Esophagus muscularis mucosa (tissue), 4 donors: ENCODE measurements around the gene UBE2I. TPM values are rescaled to one million over a fixed set of nuclear protein-coding genes. Genes with fewer than 3 reads are reported as not detected.

Experiments used
- DNase-seq: peaks from one replicate; pipeline ENCODE4 v3.0.0-alpha.2; 2017; ENCODE audit errors: extremely low spot score
- H3K27ac ChIP-seq, 4 donors: fragments of 200-600 bp; sonication (generic); replicated peaks in 1 of 4; 1 replicate in 3 of 4; 2 replicates in 1 of 4; pipeline ENCODE4 v1.5.1; 2016 to 2019; ENCODE audit warnings: mild to moderate bottlenecking in 1 of 4
- H3K27me3 ChIP-seq, 4 donors: fragments of 200-600 bp; sonication (generic); one replicate each; pipeline versions ENCODE4 v1.5.1 to v1.6.0; 2016 to 2019
- H3K36me3 ChIP-seq, 4 donors: fragments of 200-600 bp; sonication (generic); one replicate each; pipeline ENCODE4 v1.5.1; 2016 to 2019
- H3K4me1 ChIP-seq, 4 donors: fragments of 200-600 bp; sonication (generic); one replicate each; pipeline ENCODE4 v1.5.1; 2016 to 2019
- H3K4me3 ChIP-seq, 4 donors: fragments of 200-600 bp; sonication (generic); 1 replicate in 2 of 4; 2 replicates in 2 of 4; pipeline ENCODE4 v1.5.1; 2016 to 2019; ENCODE audit warnings: mild to moderate bottlenecking in 4 of 4, moderate library complexity in 1 of 4
- H3K9me3 ChIP-seq, 4 donors: fragments of 200-600 bp; sonication (generic); 1 replicate in 3 of 4; 2 replicates in 1 of 4; pipeline ENCODE4 v1.5.1; 2016 to 2019
- EP300 ChIP-seq: sonication (generic); formaldehyde crosslinking; IDR thresholded peaks from one replicate; pipeline ENCODE4 v1.6.1; 2017; ENCODE audit warnings: antibody characterized with exemption
- POLR2A ChIP-seq: fragments of 450-650 bp; IDR thresholded peaks from one replicate; pipeline ENCODE4 v1.6.1; 2017; ENCODE audit warnings: antibody characterized with exemption, moderate library complexity, mild to moderate bottlenecking, low read depth
- POLR2AphosphoS5 ChIP-seq, 2 donors: sonication (generic); formaldehyde crosslinking; IDR thresholded peaks; one replicate each; pipeline ENCODE4 v1.6.1; 2017; ENCODE audit warnings: antibody characterized with exemption in 2 of 2
- WGBS: methylation state at CpG from one replicate; pipeline ENCODE4 v1.1.5; 2018; 5-methylcytosine and 5-hydroxymethylcytosine counted together
- intact Hi-C: fragments of 100-400 bp; cut with DNase I; formaldehyde crosslinking; loops from one replicate; pipeline ENCODE4 v1.15.1; 2023
- total RNA-seq, 4 donors: library from RNA; depleted of rRNA; stranded (reverse); fragments of >200 nt; gene quantifications; one replicate each; pipeline versions ENCODE4 v1.1.0 to v1.2.1, GENCODE V29; 2016
- TF ChIP-seq, protein P1 (sequence below), 3 experiments: fragments of 200-600 bp in 2 of 3; fragments of 450-650 bp in 1 of 3; sonication (generic) in 2 of 3; IDR thresholded peaks; one replicate each; pipeline ENCODE4 v1.5.1; 2017 to 2019; ENCODE audit warnings: antibody characterized with exemption in 3 of 3, mild to moderate bottlenecking in 2 of 3, moderate library complexity in 1 of 3

UBE2I gene
- total RNA-seq, 4 donors from 2014 or later: 42.8 to 70.5 (median 63.9) TPM

DNA sequence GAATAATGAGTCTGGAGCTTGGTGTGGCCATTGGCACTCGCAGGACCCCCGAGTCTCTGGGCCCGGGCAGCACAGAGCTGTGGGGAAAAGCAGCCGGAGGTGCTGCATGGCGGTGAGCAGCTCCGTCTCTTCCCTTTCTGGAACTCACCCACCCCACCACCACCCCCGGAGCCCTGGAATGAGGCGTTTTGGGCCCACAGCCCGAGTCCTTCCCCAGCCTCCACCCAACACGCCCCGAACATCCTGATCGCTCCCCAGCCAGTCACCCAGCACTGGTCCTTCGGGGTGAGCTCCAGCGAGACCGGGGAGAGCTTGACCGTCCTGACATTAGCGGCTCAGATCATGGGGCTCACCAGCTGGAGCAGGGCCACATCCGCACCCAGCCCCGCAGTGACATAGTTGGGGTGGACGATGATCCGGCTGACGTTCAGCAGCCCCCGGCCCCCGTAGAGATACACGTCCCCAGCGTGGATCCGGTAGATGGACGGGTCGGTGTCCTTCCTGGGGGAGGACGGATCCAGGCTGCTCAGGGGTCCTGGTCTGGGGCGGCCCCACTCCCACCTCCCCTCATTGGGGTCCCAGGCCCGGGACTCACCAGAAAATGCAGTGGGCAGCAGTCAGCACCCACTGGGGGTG lies 47.1 kb upstream of the UBE2I start:
- Histone ChIP-seq H3K27ac (no peak overlapping the region), H3K9me3 (no peaks in the 10 kb centered on the region), H3K4me1 (peaks cover 0 to 9% (median 6%) of the 10 kb centered on the region in 4 donors), H3K27me3 (peaks cover 0 to 78% (median 26%) of the 10 kb centered on the region in 4 donors), H3K4me3 (no peak overlapping the region), H3K36me3 (no peaks in the 10 kb centered on the region)
- intact Hi-C loops: no loop called here
- no peak for TF ChIP-seq POLR2A
- TF ChIP-seq, protein P1, sequence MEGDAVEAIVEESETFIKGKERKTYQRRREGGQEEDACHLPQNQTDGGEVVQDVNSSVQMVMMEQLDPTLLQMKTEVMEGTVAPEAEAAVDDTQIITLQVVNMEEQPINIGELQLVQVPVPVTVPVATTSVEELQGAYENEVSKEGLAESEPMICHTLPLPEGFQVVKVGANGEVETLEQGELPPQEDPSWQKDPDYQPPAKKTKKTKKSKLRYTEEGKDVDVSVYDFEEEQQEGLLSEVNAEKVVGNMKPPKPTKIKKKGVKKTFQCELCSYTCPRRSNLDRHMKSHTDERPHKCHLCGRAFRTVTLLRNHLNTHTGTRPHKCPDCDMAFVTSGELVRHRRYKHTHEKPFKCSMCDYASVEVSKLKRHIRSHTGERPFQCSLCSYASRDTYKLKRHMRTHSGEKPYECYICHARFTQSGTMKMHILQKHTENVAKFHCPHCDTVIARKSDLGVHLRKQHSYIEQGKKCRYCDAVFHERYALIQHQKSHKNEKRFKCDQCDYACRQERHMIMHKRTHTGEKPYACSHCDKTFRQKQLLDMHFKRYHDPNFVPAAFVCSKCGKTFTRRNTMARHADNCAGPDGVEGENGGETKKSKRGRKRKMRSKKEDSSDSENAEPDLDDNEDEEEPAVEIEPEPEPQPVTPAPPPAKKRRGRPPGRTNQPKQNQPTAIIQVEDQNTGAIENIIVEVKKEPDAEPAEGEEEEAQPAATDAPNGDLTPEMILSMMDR (IDR thresholded peaks at IDR 0.05): no peak
- no peak for TF ChIP-seq EP300
- TF ChIP-seq POLR2AphosphoS5 (IDR thresholded peaks at IDR 0.05): no peak
- 80% methylated on average over 30 of the region's 32 CpGs for WGBS
- DNase-seq: no peak

DNA sequence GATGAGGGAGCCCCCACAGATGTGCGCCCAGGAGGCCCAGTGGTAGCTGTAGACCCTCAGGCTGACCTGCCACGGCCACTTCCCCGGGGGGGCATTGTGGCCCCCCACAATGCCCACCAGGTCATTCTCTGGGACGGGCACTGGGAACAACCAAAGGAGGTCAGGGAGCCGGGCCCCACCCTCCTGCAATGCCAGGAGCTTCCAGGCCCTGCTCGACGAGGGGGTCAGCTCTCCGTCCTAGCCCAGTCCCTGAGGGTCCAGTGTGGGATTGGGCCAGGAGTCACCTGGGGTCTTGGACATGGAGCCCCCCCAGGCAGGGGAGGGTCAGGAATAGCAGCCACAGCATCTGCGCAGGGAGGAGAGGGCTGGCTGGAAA lies 46.6 kb upstream of the UBE2I start:
- no peak overlapping the region for H3K4me3 ChIP-seq
- TF ChIP-seq POLR2AphosphoS5 (IDR thresholded peaks at IDR 0.05) (no peak), POLR2A (no peak), EP300 (no peak)
- TF ChIP-seq, protein P1 (IDR thresholded peaks at IDR 0.05): no peak
- WGBS: 80% methylated on average over 2 of the region's 9 CpGs
- H3K27me3 ChIP-seq: peaks cover 0 to 73% (median 26%) of the 10 kb centered on the region in 4 donors
- no peaks in the 10 kb centered on the region for H3K9me3 ChIP-seq
- intact Hi-C loops: no loop called here
- no peak overlapping the region for H3K27ac ChIP-seq
- H3K4me1 ChIP-seq: peaks cover 0 to 9% (median 6%) of the 10 kb centered on the region in 4 donors
- no peak for DNase-seq
- H3K36me3 ChIP-seq: no peaks in the 10 kb centered on the region

- no peak for DNase-seq
- Histone ChIP-seq H3K27me3 (peaks cover 0 to 73% (median 26%) of the 10 kb centered on the region in 4 donors), H3K27ac (no peak overlapping the region), H3K36me3 (no peaks in the 10 kb centered on the region), H3K4me1 (peaks cover 0 to 8% (median 5%) of the 10 kb centered on the region in 4 donors), H3K4me3 (no peak overlapping the region), H3K9me3 (no peaks in the 10 kb centered on the region)
- intact Hi-C loops: no loop called here
- TF ChIP-seq POLR2A (no peak), POLR2AphosphoS5 (IDR thresholded peaks at IDR 0.05) (no peak), EP300 (no peak)
- TF ChIP-seq, protein P1 (IDR thresholded peaks at IDR 0.05): no peak
- 58% methylated on average over 7 of the region's 15 CpGs for WGBS
These were observed 45.7 kb upstream of the UBE2I start for GRCh38 chr16:1263591-1264344.

- 79% methylated on average over 16 of the region's 16 CpGs for WGBS
- intact Hi-C loops: no loop called here
- Histone ChIP-seq H3K4me1 (peaks cover 0 to under 1% (median 0%) of the 10 kb centered on the region in 4 donors), H3K27ac (no peak overlapping the region), H3K9me3 (no peaks in the 10 kb centered on the region), H3K4me3 (no peak overlapping the region), H3K27me3 (peaks cover 0 to 70% (median 20%) of the 10 kb centered on the region in 4 donors), H3K36me3 (no peaks in the 10 kb centered on the region)
- TF ChIP-seq POLR2AphosphoS5 (IDR thresholded peaks at IDR 0.05) (no peak), EP300 (no peak), POLR2A (no peak)
- TF ChIP-seq, protein P1 (IDR thresholded peaks at IDR 0.05): no peak
- DNase-seq: no peak
These were observed 44.9 kb upstream of the UBE2I start for GRCh38 chr16:1264345-1265089.
